Germinal center (tissue), 1 donor: ENCODE data around the gene FAM204A.

Source experiments
- DNase-seq: peaks from one replicate; pipeline ENCODE4 v3.0.0; 2012; ENCODE audit warnings: mixed read lengths, low spot score

FAM204A gene

GRCh38 chr10:118341791-118342637 is at the start of gene FAM204A:
FAM204A (minus strand) TSS chr10:118342324; CDS start chr10:118336415, 5,909 bp downstream.
- DNase-seq: peak; percentile 99

GRCh38 chr10:118383699-118384098 is 41.6 kb upstream of the FAM204A start:
- no peak for DNase-seq

GRCh38 chr10:118383063-118383689 is 41.1 kb upstream of the FAM204A start:
- DNase-seq: no peak

GRCh38 chr10:118374404-118374803 is 32.3 kb upstream of the FAM204A start:
- no peak for DNase-seq

GRCh38 chr10:118373786-118374185 is 31.7 kb upstream of the FAM204A start:
- DNase-seq: no peak

- no peak for DNase-seq
These were observed 28.4 kb upstream of the FAM204A start for GRCh38 chr10:118370499-118370898.

GRCh38 chr10:118369641-118370205 is 27.6 kb upstream of the FAM204A start:
- DNase-seq: no peak

GRCh38 chr10:118365702-118366101 is 23.6 kb upstream of the FAM204A start:
- no peak for DNase-seq

GRCh38 chr10:118362103-118362502 is 20.0 kb upstream of the FAM204A start:
- DNase-seq: no peak

- DNase-seq: no peak
These were observed 16.2 kb upstream of the FAM204A start for GRCh38 chr10:118358327-118358726.

GRCh38 chr10:118357841-118358240 is 15.7 kb upstream of the FAM204A start:
- DNase-seq: no peak

GRCh38 chr10:118356628-118357027 is 14.5 kb upstream of the FAM204A start:
- DNase-seq: no peak

- no peak for DNase-seq
These were observed 13.1 kb upstream of the FAM204A start for GRCh38 chr10:118355234-118355633.

GRCh38 chr10:118349235-118349634 is 7.1 kb upstream of the FAM204A start:
- DNase-seq: no peak

GRCh38 chr10:118343549-118343948 is 1.4 kb upstream of the FAM204A start:
- DNase-seq: no peak

GRCh38 chr10:118343115-118343514 is 991 bp upstream of the FAM204A start:
- DNase-seq: no peak

- no peak for DNase-seq
These were observed 505 bp upstream of the FAM204A start for GRCh38 chr10:118342638-118343020.

GRCh38 chr10:118340486-118340885 is 1.6 kb downstream of the FAM204A start:
- peak; percentile 6 for DNase-seq

GRCh38 chr10:118339111-118339510 is 3.0 kb downstream of the FAM204A start:
- DNase-seq: no peak

GRCh38 chr10:118337356-118337755 is 4.8 kb downstream of the FAM204A start:
- DNase-seq: no peak

- no peak for DNase-seq
These were observed 8.3 kb downstream of the FAM204A start for GRCh38 chr10:118333871-118334270.

- DNase-seq: no peak
These were observed 9.0 kb downstream of the FAM204A start for GRCh38 chr10:118332948-118333710.
